ENCODE data around the gene OR52N5. TPM values are rescaled to one million over a fixed set of nuclear protein-coding genes. Genes with fewer than 3 reads are reported as not detected.

Gene OR52N5
- total RNA-seq, 1 donor from 2014 or later: not detected

Other genes starting within 250 kb of the OR52N5 start
- not detected for gene OR52H1, start 234.8 kb downstream of the OR52N5 start, total RNA-seq
- not detected for gene OR52B6, start 202.5 kb downstream of the OR52N5 start, total RNA-seq
- 7.7 TPM for gene TRIM6, start 186.7 kb downstream of the OR52N5 start, total RNA-seq
- gene TRIM34, start 158.4 kb downstream of the OR52N5 start, total RNA-seq: 4.0 TPM
- 8.8 TPM for gene TRIM5, start 98.3 kb downstream of the OR52N5 start, total RNA-seq
- gene TRIM22, start 93.6 kb downstream of the OR52N5 start, total RNA-seq: 21.7 TPM
- gene OR56B1, start 46.9 kb downstream of the OR52N5 start, total RNA-seq: not detected
- gene OR52N4, start 29.1 kb downstream of the OR52N5 start, total RNA-seq: not detected
- gene OR52N1, start 7.9 kb upstream of the OR52N5 start, total RNA-seq: not detected
- gene OR52N2, start 25.6 kb upstream of the OR52N5 start, total RNA-seq: not detected
- gene OR52E6, start 58.5 kb upstream of the OR52N5 start, total RNA-seq: not detected
- not detected for gene OR52E8, start 74.3 kb upstream of the OR52N5 start, total RNA-seq
- not detected for gene OR52E4, start 97.3 kb upstream of the OR52N5 start, total RNA-seq
- gene OR52E5, start 109.9 kb upstream of the OR52N5 start, total RNA-seq: not detected
- gene OR56A3, start 158.9 kb upstream of the OR52N5 start, total RNA-seq: not detected
- gene OR56A5, start 185.1 kb upstream of the OR52N5 start, total RNA-seq: not detected
- not detected for gene OR52L1, start 203.6 kb upstream of the OR52N5 start, total RNA-seq
- not detected for gene OR56A4, start 223.6 kb upstream of the OR52N5 start, total RNA-seq
- gene OR56A1, start 247.4 kb upstream of the OR52N5 start, total RNA-seq: not detected

All from esophagus mucosa (tissue), 1 donor.